ENCODE data around the gene WEE1. TPM values are rescaled to one million over a fixed set of nuclear protein-coding genes. Genes with fewer than 3 reads are reported as not detected.

WEE1 gene
- total and polyA plus RNA-seq, 2 experiments from 2014 or later = 50.7 to 149 TPM

DNA sequence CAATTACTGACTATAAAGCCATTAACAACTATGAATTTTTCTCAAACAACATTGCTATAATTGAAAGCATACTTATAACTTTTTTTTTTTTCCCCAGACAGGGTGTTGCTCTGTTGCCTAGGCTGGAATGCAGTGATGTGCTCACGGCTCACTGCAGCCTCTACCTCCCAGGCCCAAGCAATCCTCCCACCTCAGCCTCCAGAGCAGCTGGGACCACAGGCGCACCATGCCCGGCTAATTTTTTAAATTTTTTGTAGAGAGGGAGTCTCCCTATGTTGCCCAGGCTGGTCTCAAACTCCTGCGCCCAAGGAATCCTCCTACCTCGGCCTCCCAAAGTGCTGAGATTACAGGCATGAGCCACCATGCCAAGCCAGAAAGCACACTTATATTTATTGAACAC is 6.1 kb upstream of the WEE1 start (continued):
- TF ChIP-seq CREB1 (CRISPR knock-in tag; IDR thresholded peaks at IDR 0.05; ENCODE audit: low read depth) (no peak), ZNF331 (CRISPR knock-in tag; IDR thresholded peaks at IDR 0.05; ENCODE audit: low read depth) (no peak), NANOG (IDR thresholded peaks at IDR 0.05; ENCODE audit: borderline replicate concordance) (no peak), ZNF114 (CRISPR knock-in tag; IDR thresholded peaks at IDR 0.05) (no peak), POLR2AphosphoS5 (IDR thresholded peaks at IDR 0.05; ENCODE audit: low read depth) (no peak)
- TF ChIP-seq, protein P1, sequence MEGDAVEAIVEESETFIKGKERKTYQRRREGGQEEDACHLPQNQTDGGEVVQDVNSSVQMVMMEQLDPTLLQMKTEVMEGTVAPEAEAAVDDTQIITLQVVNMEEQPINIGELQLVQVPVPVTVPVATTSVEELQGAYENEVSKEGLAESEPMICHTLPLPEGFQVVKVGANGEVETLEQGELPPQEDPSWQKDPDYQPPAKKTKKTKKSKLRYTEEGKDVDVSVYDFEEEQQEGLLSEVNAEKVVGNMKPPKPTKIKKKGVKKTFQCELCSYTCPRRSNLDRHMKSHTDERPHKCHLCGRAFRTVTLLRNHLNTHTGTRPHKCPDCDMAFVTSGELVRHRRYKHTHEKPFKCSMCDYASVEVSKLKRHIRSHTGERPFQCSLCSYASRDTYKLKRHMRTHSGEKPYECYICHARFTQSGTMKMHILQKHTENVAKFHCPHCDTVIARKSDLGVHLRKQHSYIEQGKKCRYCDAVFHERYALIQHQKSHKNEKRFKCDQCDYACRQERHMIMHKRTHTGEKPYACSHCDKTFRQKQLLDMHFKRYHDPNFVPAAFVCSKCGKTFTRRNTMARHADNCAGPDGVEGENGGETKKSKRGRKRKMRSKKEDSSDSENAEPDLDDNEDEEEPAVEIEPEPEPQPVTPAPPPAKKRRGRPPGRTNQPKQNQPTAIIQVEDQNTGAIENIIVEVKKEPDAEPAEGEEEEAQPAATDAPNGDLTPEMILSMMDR (conservative IDR thresholded peaks at IDR 0.05; ENCODE audit: low read depth in 2 of 2) = no peak
- TF ChIP-seq, protein P2, sequence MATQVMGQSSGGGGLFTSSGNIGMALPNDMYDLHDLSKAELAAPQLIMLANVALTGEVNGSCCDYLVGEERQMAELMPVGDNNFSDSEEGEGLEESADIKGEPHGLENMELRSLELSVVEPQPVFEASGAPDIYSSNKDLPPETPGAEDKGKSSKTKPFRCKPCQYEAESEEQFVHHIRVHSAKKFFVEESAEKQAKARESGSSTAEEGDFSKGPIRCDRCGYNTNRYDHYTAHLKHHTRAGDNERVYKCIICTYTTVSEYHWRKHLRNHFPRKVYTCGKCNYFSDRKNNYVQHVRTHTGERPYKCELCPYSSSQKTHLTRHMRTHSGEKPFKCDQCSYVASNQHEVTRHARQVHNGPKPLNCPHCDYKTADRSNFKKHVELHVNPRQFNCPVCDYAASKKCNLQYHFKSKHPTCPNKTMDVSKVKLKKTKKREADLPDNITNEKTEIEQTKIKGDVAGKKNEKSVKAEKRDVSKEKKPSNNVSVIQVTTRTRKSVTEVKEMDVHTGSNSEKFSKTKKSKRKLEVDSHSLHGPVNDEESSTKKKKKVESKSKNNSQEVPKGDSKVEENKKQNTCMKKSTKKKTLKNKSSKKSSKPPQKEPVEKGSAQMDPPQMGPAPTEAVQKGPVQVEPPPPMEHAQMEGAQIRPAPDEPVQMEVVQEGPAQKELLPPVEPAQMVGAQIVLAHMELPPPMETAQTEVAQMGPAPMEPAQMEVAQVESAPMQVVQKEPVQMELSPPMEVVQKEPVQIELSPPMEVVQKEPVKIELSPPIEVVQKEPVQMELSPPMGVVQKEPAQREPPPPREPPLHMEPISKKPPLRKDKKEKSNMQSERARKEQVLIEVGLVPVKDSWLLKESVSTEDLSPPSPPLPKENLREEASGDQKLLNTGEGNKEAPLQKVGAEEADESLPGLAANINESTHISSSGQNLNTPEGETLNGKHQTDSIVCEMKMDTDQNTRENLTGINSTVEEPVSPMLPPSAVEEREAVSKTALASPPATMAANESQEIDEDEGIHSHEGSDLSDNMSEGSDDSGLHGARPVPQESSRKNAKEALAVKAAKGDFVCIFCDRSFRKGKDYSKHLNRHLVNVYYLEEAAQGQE (IDR thresholded peaks at IDR 0.05; ENCODE audit: unreplicated experiment) = no peak

DNA sequence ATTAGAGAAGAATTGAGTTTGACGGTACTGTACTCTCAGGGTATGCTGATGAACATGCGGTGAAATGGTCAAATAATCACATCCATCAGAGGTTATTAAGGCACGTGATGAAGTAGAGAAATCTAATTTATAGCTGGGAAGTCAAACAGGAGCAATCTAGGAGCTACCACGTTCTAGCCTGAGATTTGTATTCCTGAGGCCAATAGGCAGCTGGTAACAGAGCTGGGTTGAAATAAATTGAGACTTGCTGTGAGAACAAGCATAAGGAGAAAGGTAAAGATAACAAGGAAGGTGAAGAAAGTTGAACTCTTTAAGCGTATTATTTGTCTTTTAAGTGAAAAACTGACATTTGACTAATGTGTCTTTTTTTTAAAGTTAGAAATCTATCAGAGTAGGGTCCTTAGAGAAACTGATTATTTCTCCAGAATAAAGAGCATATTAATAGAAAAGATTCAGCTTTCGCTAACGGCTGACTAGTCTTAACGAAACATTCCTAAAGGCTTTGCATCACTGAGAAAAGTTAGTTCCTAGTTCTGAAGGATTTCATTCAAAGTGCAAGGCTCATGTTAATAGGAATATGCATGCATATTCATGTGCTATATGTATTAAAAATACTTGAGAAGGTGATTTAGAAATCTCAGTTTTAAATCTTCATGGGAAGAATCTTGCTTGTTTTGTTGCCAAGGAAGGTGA is 5.2 kb upstream of the WEE1 start:
- H3K4me2 ChIP-seq = peak overlapping the region; percentile 65
- peak overlapping the region; percentile 47 for H3K4me3 Mint-ChIP-seq
- TF ChIP-seq JUNB (IDR thresholded peaks at IDR 0.05; ENCODE audit: unreplicated experiment) = no peak
- TF ChIP-seq ZNF114 (CRISPR knock-in tag; IDR thresholded peaks at IDR 0.05) = no peak
- TF ChIP-seq, protein P3, sequence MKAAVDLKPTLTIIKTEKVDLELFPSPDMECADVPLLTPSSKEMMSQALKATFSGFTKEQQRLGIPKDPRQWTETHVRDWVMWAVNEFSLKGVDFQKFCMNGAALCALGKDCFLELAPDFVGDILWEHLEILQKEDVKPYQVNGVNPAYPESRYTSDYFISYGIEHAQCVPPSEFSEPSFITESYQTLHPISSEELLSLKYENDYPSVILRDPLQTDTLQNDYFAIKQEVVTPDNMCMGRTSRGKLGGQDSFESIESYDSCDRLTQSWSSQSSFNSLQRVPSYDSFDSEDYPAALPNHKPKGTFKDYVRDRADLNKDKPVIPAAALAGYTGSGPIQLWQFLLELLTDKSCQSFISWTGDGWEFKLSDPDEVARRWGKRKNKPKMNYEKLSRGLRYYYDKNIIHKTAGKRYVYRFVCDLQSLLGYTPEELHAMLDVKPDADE (IDR thresholded peaks at IDR 0.05) = no peak
- TF ChIP-seq, protein P2 (IDR thresholded peaks at IDR 0.05; ENCODE audit: unreplicated experiment) = no peak
- no peak for TF ChIP-seq EZH2phosphoT487 (IDR thresholded peaks at IDR 0.05; ENCODE audit: unreplicated experiment)
- TF ChIP-seq, protein P1 (conservative IDR thresholded peaks at IDR 0.05; ENCODE audit: low read depth in 2 of 2) = no peak
- no peak for TF ChIP-seq EZH2 (IDR thresholded peaks at IDR 0.05; ENCODE audit: low read depth, unreplicated experiment)
- no peak for TF ChIP-seq NANOG (IDR thresholded peaks at IDR 0.05; ENCODE audit: borderline replicate concordance)
- no peak for TF ChIP-seq POLR2AphosphoS5 (IDR thresholded peaks at IDR 0.05; ENCODE audit: low read depth)
- no peak for TF ChIP-seq STAT1 (IDR thresholded peaks at IDR 0.05; ENCODE audit: unreplicated experiment)

More for the DNA sequence above, 5.2 kb upstream of the WEE1 start:
- H3K9me3 Mint-ChIP-seq = no peaks in the 10 kb centered on the region
- H3K36me3 Mint-ChIP-seq (ENCODE audit: low read depth) = no peaks in the 10 kb centered on the region; the same call in 2 of the 3 replicates
- no peaks in the 10 kb centered on the region for H3K36me3 ChIP-seq (ENCODE audit: insufficient read depth)
- no peaks in the 10 kb centered on the region for H3K27me3 ChIP-seq (ENCODE audit: insufficient read depth)
- peak overlapping the region; percentile 97 for H3K27ac ChIP-seq (ENCODE audit: low read depth)
- 0 out of 2 replicates have a peak overlapping the region, but pooled peaks have one; percentile 1 for H3K4me3 ChIP-seq
- peak overlapping the region; percentile 97 for H3K27ac Mint-ChIP-seq
- H3K4me1 Mint-ChIP-seq = peaks cover 50% of the 10 kb centered on the region
- no peak overlapping the region for H2AFZ ChIP-seq
- no peaks in the 10 kb centered on the region for H3K9me2 ChIP-seq (ENCODE audit: insufficient read depth)
- H3F3A ChIP-seq (replicated peaks; ENCODE audit: low read depth) = no peaks in the 10 kb centered on the region
- no peaks in the 10 kb centered on the region for H4K20me1 ChIP-seq (replicated peaks; ENCODE audit: insufficient read depth)
- ATAC-seq = no peak
- peaks cover 22% of the 10 kb centered on the region for H3K27me3 Mint-ChIP-seq (ENCODE audit: insufficient read depth, low read depth, poor library complexity)
- H3K4me1 ChIP-seq (ENCODE audit: insufficient read depth) = peaks cover 35% of the 10 kb centered on the region
- H3K79me2 ChIP-seq (replicated peaks; ENCODE audit: insufficient read depth) = no peaks in the 10 kb centered on the region
- DNase-seq (ENCODE audit: low spot score) = no peak
